OCI-LY7 (cell line): Measurements from ENCODE around the gene PRPF38A.

ENCODE experiments used
- EZH2phosphoT487 ChIP-seq: fragments of 200-600 bp; sonication (generic); IDR thresholded peaks from 2 replicates; pipeline ENCODE4 v1.6.1; 2018; ENCODE audit warnings: low read depth, borderline replicate concordance, mild to moderate bottlenecking, mixed run types, antibody characterized with exemption, low read length, moderate library complexity, mixed read lengths
- TF ChIP-seq, protein P1 (sequence below): fragments of 200-600 bp; sonication (generic); conservative IDR thresholded peaks from 2 replicates; pipeline ENCODE4 v1.5.1; 2014; ENCODE audit warnings: mild to moderate bottlenecking, antibody characterized with exemption, low read length, moderate library complexity, mixed read lengths

DNA sequence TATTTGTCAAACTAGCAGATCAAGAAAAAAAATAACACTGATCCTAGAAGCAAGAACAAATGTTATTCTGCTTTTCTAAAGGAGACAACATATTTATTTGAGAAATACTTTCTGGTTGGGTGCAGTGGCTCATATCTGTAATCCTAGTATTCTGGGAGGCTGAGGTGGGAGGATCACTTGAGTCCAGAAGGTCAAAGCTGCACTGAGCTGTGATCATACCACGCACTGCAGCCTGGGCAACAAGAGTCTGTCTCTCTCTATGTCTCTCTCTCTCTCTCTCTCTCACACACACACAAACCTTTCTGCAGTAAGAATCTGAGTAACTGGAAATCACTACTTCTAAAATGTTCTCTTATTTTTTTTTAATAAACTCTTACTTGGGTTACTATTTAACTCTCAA lies 31.2 kb downstream of the PRPF38A start:
- TF ChIP-seq, protein P1, sequence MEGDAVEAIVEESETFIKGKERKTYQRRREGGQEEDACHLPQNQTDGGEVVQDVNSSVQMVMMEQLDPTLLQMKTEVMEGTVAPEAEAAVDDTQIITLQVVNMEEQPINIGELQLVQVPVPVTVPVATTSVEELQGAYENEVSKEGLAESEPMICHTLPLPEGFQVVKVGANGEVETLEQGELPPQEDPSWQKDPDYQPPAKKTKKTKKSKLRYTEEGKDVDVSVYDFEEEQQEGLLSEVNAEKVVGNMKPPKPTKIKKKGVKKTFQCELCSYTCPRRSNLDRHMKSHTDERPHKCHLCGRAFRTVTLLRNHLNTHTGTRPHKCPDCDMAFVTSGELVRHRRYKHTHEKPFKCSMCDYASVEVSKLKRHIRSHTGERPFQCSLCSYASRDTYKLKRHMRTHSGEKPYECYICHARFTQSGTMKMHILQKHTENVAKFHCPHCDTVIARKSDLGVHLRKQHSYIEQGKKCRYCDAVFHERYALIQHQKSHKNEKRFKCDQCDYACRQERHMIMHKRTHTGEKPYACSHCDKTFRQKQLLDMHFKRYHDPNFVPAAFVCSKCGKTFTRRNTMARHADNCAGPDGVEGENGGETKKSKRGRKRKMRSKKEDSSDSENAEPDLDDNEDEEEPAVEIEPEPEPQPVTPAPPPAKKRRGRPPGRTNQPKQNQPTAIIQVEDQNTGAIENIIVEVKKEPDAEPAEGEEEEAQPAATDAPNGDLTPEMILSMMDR, result no peak
- no peak for TF ChIP-seq EZH2phosphoT487
